GM19025 (cell line): ENCODE measurements around the gene GRK5.
A peak's percentile ranks its signal among the peaks of the same experiment; 100 is the strongest.
"Not testable (repeated sequence)": the region's sequence is repeated elsewhere in the genome, so short reads cannot be mapped to it uniquely, and the experiment has no call there.

ENCODE experiments used
- ATAC-seq: cut with Tn5 transposase; IDR thresholded peaks from one replicate; pipeline ENCODE4 v1.9.1; 2021; ENCODE audit warnings: mild to moderate bottlenecking, low read depth, moderate library complexity; ENCODE audit not compliant: unreplicated experiment

The GRK5 gene

DNA sequence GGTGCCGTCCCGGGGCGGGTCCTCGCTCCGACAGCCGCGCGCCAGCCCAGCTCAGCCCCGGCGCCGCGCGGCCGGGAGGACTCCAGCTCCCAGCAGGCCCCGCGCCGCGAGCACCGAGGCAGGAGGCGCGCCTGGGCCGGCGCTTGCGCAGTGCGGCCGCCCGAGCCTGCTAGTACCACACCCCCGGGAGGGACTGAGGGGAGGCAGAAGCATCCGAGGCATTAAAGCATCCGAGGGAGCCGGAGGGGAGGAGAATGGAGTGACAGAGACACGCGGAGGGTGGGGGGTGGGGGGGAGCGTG lies at the start of gene GRK5:
Gene GRK5, plus strand, starts transcription at position 206 of the 301 bp plus-strand sequence. CDS start 347 bp downstream, outside the sequence.
- ATAC-seq, result peak; percentile 80

DNA sequence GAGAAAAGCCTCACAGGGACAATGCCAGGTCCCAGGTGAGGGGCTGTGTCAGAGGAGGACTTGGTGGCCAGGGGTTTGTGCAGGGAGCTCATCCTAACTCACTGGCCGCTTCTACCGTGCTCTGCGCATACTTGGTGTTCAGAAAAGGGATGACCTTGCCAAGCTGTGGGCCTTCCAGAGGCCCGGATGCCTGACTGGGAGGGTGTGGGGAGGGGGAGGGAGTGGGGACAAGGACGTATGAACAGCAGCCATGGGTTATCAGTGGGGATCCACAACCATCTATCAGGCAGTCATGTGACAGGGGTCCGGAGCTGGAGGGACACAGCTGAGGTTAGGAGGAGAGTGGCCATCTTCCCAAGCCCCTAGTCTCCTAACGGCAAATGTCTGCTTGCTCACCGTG lies 48.0 kb upstream of the GRK5 start:
- ATAC-seq, result no peak

DNA sequence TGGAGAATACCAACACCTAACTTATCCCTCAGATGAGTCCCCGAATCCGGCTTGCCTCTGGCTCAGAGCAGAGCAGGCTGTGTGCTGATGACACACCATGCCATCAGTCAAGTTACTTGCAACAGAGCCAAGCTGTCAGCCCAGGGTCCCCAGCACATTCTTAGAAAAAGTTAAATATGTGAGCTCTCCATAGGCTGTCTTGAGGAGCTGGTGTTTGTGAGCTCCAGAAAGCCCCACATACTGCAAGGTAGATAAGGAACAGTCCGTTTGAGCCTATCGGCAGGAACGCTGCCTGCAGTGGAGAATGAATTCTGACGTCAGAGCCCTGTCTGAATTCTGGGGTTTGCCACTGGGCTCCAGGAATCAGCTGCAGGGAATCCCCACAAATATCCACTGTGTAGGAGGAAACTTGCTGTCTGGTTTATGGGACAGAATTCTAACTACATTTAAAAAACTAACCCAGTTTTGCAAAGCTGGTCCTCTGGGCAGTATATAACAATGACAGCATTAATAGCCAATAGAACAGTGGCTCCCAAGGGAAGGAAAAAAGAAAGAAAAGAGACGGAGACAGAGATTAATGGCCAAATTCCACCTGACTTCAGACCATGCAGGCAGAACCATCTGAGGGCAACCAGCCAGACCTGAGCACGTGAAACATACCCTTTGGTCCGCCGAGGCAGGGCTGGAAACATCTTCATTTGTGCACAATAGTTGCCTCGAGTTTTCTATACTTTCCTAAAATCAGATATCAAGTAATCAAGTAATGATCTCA lies 45.5 kb upstream of the GRK5 start:
- no peak for ATAC-seq

- ATAC-seq, result no peak
These were observed 44.8 kb upstream of the GRK5 start for GRCh38 chr10:119162452-119163092.

DNA sequence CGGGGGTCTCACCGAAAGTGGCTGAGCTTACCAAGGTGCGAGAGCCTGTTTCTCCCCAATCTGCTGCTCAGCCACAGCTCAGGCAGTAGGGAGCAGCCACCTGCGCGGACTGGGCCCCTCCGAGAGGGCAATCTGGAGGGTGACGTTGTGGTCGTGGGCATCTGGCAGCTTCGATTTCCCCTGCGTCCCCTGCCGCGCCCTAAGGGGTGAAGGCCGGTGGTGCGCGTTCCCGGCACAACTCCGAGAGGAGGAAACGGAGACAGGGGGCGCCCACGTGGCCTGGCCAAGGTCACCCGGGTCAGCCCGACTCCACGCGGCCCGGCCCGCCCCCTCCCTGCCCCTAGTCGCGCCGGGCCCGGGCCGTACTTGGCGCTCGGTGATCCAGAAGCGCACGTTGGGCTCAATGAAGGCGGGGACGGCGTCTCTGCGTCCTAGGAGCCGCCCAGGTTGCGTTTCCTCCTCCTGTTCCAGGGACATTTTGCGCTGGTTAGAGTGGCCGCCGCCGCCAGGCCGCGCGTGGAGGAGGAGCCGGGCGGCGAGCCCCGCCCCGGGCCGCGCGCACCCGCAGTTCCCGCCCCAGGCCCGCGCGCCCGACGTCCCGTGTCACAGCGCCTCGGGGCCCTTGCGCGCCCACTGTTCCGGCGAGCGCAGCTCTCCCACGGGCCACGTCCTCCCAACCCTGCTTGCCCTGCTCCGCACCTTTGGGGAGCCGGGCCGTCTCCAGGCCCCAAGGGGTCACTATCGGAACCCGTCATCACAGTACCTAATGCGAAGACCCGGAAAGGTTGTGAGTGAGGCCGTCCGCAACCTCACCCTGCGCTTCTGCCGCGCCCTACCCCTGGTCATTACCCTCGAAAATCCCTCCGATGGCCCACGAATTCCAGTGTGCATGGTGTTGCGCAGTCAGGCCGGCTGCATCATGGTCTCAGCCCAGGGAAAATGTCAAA lies 41.9 kb upstream of the GRK5 start, which contains the start of gene SFXN4:
Gene SFXN4, minus strand, starts transcription at position 544 of the 947 bp plus-strand sequence. Its CDS starts 67 bp downstream, at position 477.
- ATAC-seq, result peak; percentile 96

DNA sequence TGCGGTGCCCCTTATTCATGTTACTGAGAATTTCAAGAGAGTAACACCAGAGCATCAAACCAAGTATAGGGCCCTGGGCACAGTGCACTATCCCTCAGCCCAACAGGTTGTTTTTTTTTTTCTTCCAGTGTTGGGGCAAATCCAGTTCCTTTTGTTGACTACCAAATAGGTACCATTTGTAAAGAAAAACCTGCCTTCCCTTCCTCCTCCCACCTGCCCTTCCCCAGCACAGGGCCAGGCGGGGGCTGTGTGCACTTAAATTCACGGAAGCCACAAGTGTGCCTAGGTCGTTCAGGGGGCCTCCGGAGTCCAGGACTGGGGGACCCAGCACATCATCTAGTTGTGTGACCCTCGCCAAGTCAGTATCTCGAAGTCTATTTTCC lies 41.3 kb upstream of the GRK5 start:
- no peak for ATAC-seq

DNA sequence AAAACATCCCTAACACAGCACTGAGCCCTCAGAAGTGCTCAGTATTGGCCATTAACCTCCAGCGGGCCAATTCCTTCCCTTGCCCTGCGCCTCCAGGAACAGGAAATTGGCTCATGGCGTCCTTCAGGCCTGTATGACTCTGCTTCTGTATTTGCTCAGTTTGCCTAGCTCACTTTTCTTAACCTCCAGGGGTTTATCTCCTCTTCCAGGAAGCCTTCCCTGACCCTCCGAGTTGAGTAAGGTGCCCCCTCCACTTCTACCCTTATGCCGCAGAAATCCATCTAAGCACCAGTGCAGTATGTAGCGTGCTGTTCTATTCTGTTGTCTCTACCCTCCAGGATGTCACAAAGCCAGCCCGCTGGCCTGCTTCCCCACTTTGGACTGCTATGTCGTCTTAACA lies 40.8 kb upstream of the GRK5 start:
- ATAC-seq, result no peak

DNA sequence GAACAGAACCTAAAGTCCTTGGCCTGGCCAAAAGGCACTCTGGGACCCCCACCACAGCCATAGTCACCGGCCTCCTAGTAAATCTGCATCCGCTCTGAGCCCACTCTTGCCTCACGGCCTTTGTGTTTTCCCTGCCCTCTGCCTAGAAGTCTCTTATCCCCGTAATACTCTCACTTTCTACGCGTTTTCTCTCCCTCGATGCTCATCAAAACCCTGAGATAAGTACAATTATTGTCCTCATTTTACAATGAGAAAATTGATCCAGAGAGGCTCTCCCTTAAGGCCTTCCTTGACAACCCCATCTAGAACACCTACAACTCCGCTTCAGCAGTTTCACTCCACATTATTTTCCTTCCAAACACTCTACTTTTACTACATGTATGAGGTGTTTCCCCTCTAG lies 40.3 kb upstream of the GRK5 start:
- no peak for ATAC-seq

GRCh38 chr10:119174109-119174508 lies 33.3 kb upstream of the GRK5 start:
- no peak for ATAC-seq

DNA sequence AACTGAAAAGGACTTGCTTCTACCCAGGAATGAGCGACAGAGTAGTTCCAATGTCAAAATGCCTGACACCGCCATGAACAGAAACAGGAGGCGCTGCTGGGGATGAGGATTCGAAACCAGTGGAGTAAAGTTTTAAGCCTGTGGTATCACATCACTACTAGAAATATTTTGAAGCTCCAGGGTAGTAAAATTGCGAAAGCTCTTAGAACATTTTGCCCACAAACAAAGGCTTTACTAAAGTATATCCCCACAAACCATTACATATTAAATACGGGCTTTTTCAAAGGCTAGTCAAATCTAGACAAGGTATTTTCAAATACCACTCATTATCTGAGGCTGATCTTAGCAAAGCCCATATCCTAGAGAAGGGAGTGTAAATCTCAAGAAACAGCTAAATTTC lies 31.2 kb upstream of the GRK5 start:
- ATAC-seq, result no peak

DNA sequence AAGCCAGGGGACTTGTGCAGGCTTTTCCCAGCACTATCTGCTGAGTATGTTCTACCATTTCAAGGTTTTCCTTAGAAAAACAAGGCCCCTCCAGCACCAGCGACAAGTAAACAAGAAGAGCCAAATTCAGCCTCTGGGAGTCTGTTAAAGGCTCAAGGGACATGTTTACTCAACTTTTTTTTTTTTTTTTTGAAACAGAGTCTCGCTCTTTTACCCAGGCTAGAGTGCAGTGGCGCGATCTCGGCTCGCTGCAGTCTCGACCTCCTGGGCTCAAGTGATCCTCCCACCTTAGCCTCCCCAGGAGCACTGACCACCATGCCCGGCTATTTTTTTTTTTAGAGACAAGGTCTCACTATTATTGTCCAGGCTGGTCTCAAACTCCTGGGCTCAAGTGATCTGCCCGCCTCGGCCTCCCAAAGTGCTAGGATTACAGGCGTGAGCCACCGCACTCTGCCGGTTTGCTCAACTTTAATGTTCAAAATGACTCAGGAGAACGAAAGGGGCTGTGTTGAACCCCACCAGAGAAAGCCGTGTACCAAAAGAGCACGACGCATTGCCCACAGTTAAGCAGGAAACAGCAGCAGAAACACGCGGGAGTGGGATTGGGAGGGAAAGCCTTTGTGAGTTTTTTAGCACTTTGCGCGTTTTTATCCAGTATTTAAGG lies 29.5 kb upstream of the GRK5 start:
- no peak for ATAC-seq

GRCh38 chr10:119178372-119179119 lies 28.8 kb upstream of the GRK5 start, which contains the start of gene PRDX3:
TSS of gene PRDX3 (minus strand) at chr10:119178812. CDS start at chr10:119178790, 22 bp downstream.
- ATAC-seq, result peak; percentile 90

GRCh38 chr10:119180850-119181400 lies 26.4 kb upstream of the GRK5 start:
- ATAC-seq, result not testable (repeated sequence)

DNA sequence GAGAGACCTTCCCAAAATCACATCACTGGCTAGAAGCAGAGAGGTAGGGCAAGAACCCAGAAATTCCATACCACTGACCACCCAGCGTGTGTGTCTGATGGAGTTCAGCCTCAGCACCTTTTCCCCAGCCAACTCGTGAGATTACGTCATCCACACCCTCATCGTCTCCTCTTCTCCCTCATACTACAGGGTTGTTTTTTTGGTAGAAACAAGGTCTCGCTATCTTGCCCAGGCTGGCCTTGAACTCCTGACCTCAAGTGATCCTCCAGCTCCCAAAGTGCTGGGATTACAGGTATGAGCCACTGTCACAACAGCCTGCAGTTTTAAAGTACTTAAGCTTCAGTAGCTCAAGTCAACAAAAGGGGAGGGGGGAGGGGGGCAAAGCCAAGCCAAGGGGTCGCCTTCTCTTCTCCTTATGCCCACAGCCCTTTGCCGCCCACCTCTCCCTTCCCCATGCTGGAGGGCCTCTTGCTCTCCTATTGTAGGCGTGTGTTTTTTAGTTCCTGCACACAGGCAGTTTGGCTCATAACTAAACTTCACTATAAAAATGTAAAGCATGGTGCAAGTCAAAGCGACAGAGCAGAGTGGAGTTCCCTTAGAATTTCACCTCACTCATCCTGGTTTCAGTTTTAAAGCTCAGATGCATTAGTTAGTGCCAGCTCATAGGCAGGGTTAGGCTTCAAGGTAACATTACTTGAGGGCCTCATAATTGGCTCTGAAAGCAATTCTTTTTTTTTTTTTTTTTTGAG lies 23.5 kb upstream of the GRK5 start:
- ATAC-seq, result no peak

DNA sequence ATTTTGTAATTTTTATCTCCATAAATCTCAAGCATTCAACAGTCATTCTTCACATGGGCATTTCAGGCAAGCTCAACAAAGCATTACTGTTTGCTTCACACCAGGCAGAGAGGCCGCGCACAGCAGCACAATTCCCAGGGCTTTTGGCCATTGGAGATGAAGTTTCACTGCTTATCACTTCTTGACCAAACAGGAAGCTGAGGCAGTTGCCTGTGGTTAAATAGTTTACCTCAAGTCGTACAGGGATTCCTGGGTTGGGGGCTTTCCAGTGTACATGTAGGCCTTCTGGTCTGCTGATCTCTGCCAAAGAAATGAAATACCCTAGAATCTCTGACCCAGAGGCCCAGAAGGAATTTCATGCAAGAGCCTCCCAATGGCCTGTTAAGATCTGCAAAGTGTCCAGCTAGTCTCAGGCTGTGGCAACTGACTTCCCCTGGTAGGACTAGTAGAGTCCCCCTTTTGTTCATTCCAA lies 17.5 kb upstream of the GRK5 start:
- peak; percentile 72 for ATAC-seq

- no peak for ATAC-seq
These were observed 17.0 kb upstream of the GRK5 start for GRCh38 chr10:119190353-119190752.

DNA sequence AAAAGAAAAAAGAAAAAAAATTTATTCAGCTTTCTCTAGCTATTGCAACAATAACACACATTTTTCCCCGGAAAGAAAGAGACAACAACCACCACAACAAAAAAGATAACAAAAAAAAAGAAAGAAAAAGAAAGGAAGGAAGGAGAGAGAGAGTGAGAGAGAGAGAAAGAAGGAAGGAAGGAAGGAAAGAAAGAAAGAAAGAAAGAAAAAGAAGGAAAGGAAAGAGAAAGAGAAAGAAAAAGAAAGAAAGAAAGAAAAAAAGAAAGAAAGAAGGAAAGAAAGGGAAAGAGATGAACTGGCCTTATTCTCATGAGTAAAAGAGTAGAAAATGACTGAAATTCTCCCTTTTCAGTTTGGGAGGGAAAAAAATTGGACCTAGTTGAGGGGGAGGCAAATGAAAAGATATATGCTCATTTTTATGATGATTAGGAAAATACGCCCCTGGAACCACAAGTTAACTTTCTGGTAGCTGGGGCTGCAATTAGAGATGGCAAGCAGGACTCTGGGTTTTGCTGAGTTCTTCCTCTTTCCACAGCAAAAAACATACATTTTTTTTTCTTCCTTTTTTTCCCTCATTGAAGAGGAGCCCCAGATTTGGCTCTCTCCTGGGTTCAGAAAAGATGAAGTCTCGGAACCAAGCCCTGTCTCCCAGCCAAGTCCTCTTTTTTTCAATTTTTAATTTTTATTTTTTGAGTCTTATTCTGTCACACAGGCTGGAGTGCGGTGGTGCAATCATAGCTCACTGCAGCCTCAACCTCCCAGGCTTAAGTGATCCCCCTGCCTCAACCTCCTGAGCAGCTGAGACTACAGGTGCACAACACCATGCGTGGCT lies 16.2 kb upstream of the GRK5 start:
- ATAC-seq, result no peak

DNA sequence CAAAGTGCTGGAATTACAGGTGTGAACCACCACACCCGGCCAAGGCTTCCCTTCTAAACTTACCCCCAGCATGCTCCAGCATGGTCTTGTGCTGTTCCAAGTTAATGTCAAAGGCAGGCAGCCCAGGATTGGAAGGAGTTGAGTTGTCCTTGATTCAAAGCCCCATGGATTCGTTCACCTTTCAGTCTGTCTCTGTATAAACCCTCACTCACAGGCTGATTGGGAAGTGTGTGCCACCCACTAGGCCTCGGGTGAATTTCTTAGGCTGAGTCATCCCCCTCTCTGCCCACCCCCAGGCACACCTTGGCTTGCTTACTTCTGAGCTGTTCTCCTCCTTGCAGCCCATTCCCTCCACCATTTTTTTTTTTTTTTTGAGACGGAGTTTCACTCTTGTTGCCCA lies 15.5 kb upstream of the GRK5 start:
- ATAC-seq, result no peak
